AG04450 (cell line): ENCODE measurements around the gene THTPA. TPM values are rescaled to one million over a fixed set of nuclear protein-coding genes. Genes with fewer than 3 reads are reported as not detected.
"Not testable (repeated sequence)": the region's sequence is repeated elsewhere in the genome, so short reads cannot be mapped to it uniquely, and the experiment has no call there.

ENCODE experiments used
- CTCF ChIA-PET: fragments of 300-600, 350-600 bp; formaldehyde crosslinking; extraction: SDS; loops from one replicate; lab custom pipeline; 2022; ENCODE audit warnings: antibody characterized with exemption, inconsistent platforms; lab: Charles Lee
- POLR2A ChIA-PET: fragments of 350-600 bp; formaldehyde crosslinking; extraction: SDS; loops from one replicate; lab custom pipeline; 2021; ENCODE audit warnings: antibody characterized with exemption, inconsistent platforms; lab: Yijun Ruan, JAX
- DNase-seq: peaks from one replicate; pipeline ENCODE4 v3.0.0-alpha.2; 2011; ENCODE audit warnings: low read depth, low spot score
- H3K27ac ChIP-seq: one replicate; pipeline ENCODE4 v1.5.1; 2012; ENCODE audit warnings: low read depth, low read length, control low read depth
- H3K27me3 ChIP-seq: one replicate; pipeline ENCODE4 v1.6.0; 2012; ENCODE audit warnings: low read length; ENCODE audit not compliant: control insufficient read depth, insufficient read depth
- H3K4me3 ChIP-seq: 2 replicates; pipeline ENCODE4 v1.5.1; 2011; ENCODE audit warnings: mild to moderate bottlenecking, low read depth, low read length, control low read depth
- H3K9me3 ChIP-seq: 2 replicates; pipeline ENCODE4 v1.5.1; 2012; ENCODE audit warnings: low read length; ENCODE audit not compliant: control insufficient read depth, insufficient read depth
- polyA plus RNA-seq: library from polyadenylated mRNA; depleted of rRNA; stranded (reverse); fragments of >200 nt; gene quantifications from 2 replicates; pipeline ENCODE4 v1.2.3, GENCODE V29; 2011
- TF ChIP-seq, protein P1 (sequence below): IDR thresholded peaks from 2 replicates; pipeline ENCODE4 v1.5.1; 2011; ENCODE audit warnings: low read depth, low read length, control low read depth, inconsistent platforms

The THTPA gene
- polyA plus RNA-seq, 1 experiment: 4.9 TPM

DNA sequence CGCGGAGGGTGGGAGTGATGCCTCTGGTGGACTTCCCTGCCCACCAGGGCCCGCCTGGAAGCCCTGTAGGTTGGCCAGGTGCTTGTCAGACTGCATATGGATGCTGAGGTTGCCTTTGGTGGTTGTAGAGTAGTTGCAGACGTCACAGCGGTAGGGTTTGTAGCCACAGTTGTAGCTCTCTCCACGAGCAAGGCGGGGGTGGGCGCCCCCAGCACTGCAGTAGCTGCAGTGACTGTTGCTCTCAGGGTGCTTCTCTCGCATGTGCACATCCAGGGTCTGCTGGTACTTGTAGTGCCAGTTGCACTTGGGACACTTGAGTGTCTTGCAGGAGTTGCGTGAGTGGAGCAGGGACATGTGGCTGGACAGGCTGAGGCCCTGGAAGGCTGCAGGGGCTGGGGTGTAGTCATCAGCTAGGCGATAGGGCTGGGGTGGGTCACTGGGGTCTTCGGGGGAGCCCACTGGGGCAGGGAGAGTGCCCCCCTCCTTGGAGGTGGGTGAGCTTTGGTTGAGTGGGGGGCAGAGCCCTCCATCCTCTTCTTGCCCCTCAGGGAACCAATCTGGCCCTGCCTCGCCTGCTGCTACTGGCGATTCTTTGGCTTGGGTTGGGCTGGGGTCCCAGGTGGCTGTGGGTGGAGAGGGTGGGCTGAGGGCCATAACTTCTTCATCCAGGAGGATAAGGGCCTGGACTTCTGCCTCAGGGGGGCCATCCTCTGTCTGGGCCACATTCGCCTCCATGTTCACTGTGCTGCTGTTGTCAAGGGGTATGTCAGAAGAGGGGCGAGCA lies 22.2 kb upstream of the THTPA start:
- CTCF ChIA-PET: no interaction called here
- no peak for DNase-seq
- H3K4me3 ChIP-seq: no peak overlapping the region
- no peak overlapping the region for H3K27ac ChIP-seq
- POLR2A ChIA-PET: no interaction called here
- TF ChIP-seq, protein P1, sequence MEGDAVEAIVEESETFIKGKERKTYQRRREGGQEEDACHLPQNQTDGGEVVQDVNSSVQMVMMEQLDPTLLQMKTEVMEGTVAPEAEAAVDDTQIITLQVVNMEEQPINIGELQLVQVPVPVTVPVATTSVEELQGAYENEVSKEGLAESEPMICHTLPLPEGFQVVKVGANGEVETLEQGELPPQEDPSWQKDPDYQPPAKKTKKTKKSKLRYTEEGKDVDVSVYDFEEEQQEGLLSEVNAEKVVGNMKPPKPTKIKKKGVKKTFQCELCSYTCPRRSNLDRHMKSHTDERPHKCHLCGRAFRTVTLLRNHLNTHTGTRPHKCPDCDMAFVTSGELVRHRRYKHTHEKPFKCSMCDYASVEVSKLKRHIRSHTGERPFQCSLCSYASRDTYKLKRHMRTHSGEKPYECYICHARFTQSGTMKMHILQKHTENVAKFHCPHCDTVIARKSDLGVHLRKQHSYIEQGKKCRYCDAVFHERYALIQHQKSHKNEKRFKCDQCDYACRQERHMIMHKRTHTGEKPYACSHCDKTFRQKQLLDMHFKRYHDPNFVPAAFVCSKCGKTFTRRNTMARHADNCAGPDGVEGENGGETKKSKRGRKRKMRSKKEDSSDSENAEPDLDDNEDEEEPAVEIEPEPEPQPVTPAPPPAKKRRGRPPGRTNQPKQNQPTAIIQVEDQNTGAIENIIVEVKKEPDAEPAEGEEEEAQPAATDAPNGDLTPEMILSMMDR: no peak
- H3K9me3 ChIP-seq: no peaks in the 10 kb centered on the region; the same call in 1 of the 2 replicates
- H3K27me3 ChIP-seq: peaks cover 4% of the 10 kb centered on the region

DNA sequence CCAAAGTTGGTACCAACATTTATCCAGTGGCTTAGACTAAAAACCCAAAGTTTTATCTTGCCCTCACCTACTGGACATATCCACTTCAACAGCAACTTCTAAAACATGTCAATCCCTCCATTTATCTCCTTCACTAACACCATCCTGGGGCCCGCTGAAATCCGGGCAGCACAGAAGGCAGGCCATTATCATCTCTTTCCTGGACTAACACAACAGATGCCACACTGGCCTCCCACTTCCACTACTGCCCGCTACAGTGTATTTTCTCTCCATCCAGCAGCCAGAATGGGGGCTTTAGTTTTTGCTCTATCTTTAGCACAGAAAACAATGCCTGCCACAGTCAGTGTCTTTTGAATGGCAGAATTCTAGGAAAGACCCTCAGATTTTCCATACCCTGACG lies 20.1 kb upstream of the THTPA start:
- CTCF ChIA-PET: interaction anchor here (1.0 kb wide), 1 partner anchor 27 kb away, joined by 3 read pairs; no protein-coding TSS in a partner anchor
- peaks cover 4% of the 10 kb centered on the region for H3K27me3 ChIP-seq
- TF ChIP-seq, protein P1: no peak
- H3K27ac ChIP-seq: no peak overlapping the region
- no peaks in the 10 kb centered on the region; the same call in 1 of the 2 replicates for H3K9me3 ChIP-seq
- DNase-seq: no peak
- no peak overlapping the region for H3K4me3 ChIP-seq
- POLR2A ChIA-PET: no interaction called here

DNA sequence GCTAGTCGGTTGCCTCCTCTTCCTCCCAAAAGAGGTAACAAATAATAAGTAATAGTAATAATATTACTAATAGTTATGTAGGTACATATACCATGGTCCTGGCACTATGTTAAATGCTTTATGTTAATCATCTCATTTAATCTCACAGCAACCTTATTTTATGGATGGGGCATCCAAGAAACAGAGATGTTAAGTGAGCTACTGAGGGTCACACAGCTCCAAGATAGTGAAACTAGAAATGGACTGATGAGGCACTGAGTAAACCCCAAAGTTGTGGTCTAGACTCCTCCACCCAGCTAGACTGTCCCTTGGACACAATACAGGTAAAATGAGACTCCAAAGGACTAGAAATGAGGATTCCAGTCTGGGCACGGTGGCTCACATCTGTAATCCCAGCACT lies 19.6 kb upstream of the THTPA start:
- no peak for DNase-seq
- H3K27me3 ChIP-seq: peaks cover 4% of the 10 kb centered on the region
- no peak overlapping the region for H3K4me3 ChIP-seq
- TF ChIP-seq, protein P1: no peak
- POLR2A ChIA-PET: no interaction called here
- H3K27ac ChIP-seq: no peak overlapping the region
- CTCF ChIA-PET: interaction anchor here (0.7 to 1.1 kb wide), 3 partner anchors 27 to 208 kb away, joined by 3 to 9 read pairs (median 4); no protein-coding TSS in a partner anchor
- H3K9me3 ChIP-seq: no peaks in the 10 kb centered on the region; the same call in 1 of the 2 replicates

DNA sequence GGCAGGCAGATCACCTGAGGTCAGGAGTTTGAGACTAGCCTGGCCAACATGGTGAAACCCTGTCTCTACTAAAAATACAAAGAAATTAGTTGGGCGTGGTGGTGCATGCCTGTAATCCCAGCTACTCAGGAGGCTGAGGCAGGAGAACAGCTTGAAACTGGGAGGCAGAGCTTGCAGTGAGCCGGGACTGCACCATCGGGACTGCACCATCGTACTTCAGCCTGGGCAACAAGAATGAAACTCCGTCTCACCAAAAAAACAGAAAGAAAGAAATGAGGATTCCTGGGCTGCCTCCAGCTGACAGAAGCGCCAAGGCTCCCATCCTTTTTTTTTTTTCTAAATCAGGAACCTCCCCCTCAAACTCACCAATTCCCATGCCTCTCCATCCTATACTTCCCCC lies 19.2 kb upstream of the THTPA start:
- POLR2A ChIA-PET, H3K4me3 ChIP-seq, DNase-seq, H3K27ac ChIP-seq, H3K27me3 ChIP-seq, H3K9me3 ChIP-seq: not testable (repeated sequence)
- CTCF ChIA-PET: interaction anchor here (0.6 to 1.1 kb wide), 4 partner anchors 26 to 208 kb away, joined by 3 to 9 read pairs (median 4); no protein-coding TSS in a partner anchor

DNA sequence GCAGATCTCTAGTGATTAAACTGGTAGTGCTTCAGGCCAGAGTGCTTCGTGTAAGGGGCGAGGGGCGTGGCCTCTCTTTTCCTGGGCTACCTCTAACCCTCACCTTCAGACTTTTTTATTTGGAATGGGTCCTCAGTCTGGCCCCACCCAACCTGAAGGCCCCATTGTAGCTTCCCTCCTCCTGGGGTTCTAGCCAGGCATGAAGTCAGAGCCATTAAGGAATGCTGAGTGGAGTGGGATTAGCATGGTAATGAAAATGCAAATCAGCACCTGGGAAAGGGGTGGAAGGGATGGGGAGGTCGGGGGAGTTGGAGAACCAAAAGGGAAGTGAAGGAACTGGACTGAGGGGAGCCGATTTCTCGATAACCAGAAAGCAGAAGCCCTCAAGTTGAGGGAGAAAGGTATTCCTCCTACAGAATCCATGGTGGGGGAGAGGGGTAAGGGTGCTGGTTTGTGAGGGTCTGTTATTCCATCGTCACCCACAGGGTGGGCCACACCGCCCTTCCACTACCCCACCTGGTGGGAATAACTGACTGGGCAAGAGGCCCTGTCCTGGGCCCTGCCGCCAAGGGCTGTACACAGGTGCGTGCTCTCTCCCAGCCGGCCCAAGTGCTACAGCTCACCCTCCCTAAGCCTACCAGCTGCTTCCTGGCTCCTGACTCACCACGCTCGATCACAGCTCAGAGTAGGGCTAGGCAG lies 18.6 kb upstream of the THTPA start:
- ChIA-PET POLR2A (no interaction called here), CTCF (interaction anchor here (0.6 to 2.6 kb wide), 7 partner anchors 12 to 209 kb away, joined by 3 to 16 read pairs (median 4); no protein-coding TSS in a partner anchor)
- TF ChIP-seq, protein P1: no peak
- Histone ChIP-seq H3K27me3 (peaks cover 4% of the 10 kb centered on the region), H3K27ac (no peak overlapping the region), H3K4me3 (no peak overlapping the region), H3K9me3 (no peaks in the 10 kb centered on the region; the same call in 1 of the 2 replicates)
- no peak for DNase-seq
